HG02623 (cell line): Measurements from ENCODE around the gene ZNF200.
A peak's percentile ranks its signal among the peaks of the same experiment; 100 is the strongest.
"Not testable (repeated sequence)": the region's sequence is repeated elsewhere in the genome, so short reads cannot be mapped to it uniquely, and the experiment has no call there.

Source experiments
- ATAC-seq: cut with Tn5 transposase; IDR thresholded peaks from one replicate; pipeline ENCODE4 v1.9.1; 2021; ENCODE audit warnings: moderate library complexity; ENCODE audit not compliant: unreplicated experiment

Gene ZNF200

GRCh38 chr16:3234857-3235561 lies at the start of gene ZNF200:
ZNF200 (minus strand) TSS chr16:3235158; CDS start chr16:3233755, 1,403 bp downstream.
- peak; percentile 94 for ATAC-seq

DNA sequence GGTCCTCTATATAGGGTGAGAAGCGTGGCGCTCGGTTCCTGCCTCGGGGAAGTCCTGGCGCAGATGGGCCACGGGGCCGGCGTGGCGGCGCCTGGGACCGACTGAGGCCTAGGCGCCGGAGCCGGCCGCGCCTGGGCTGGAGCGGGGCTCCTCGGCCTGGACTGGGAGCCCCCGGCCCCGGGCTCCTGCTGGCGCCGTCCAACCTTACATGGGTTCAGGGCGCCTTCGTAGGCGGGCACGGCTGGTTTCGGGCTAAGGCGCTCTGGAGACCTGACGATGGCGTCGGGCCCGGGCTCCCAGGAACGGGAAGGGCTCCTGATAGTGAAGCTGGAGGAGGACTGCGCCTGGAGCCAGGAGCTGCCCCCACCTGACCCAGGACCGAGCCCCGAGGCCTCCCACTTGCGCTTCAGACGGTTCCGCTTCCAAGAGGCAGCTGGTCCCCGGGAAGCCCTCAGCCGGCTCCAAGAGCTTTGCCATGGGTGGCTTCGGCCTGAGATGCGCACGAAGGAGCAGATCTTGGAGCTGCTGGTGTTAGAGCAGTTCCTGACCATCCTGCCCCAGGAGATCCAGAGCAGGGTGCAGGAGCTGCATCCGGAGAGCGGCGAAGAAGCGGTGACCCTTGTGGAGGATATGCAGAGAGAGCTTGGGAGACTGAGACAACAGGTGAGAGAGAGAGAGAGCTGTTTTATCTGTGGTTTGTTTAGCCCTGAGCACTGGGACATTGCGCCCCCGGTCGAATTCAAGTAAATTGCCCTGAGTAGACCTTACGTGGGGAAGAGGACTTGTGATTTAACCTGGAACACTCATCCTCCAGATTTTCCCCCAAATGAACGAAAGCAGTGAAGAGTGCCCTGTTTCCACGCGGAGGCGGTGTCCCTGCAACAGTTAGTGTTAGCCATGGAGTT lies 48.8 kb upstream of the ZNF200 start:
- ATAC-seq: no peak

DNA sequence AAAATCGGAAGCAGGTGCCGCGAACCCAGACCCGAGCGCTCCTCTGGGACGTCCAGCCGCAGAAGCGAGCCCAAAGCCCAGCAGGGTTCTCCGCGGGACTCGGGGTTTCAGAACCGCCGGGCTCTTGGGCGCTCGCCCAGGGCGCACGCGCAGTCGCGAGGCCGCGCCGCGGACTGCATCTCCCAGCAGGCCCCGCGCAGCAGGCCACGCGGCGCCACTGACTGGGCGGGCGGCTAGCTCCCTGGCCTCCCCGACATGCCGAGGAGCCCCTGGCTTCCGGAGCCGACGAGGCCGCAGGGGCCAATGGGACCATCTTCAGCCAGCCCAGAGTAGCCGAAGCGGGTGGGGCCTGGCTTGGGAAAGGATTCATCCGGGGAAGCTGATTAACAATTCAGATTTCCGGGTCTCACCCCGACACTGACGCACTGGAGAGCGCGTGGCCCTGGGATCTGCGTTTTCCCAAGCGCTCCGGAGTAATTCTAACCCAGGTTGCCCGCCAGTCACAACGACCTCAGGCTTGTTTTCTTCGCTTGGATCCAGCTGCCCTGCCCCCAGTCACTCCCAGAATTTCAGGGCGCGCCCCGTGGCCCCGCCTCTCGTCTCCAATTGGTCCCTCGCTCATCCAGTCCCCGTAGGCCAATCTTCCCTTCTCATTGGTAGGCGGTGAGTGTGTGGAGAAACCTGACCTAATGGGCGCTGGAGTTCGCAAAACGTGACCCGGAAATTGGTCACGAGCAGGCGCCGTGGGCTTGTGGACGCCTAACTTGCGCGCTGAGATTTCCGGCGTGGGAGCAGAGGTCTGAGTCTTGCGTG lies 48.0 kb upstream of the ZNF200 start, which contains the start of gene ZNF263:
ZNF263 (plus strand) TSS at position 762 of the 813 bp plus-strand sequence. CDS start 328 bp downstream, outside the sequence.
- ATAC-seq: peak; percentile 80

GRCh38 chr16:3282103-3282729 lies 47.3 kb upstream of the ZNF200 start:
- peak; percentile 16 for ATAC-seq

DNA sequence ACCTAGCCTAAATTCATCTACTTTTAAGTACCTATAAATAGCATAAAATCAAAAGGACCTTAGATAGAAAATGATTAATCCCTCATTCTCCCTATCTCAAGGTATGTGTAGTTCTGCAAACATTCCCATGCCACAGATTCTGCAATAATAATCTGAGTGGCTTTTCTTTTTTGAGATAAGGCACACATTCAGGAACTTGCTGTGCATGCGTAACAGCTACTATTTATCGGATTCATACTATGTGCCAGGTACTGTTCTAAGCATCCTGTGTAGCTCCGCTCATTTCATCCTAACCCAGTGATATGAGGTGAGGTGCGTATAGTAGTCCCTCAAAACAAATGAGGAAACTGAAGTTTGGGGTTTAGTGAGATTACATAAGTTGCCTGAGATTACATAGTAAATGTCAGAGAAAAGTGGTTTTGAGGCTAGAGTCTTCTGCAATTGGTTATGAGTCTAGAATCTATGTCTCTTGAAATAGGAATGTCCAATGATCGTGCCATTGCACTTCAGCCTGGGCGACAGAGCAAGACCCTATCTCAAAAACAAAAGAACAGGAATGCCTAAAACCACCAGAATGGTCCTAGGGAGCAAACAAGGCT lies 46.4 kb upstream of the ZNF200 start:
- ATAC-seq: no peak

DNA sequence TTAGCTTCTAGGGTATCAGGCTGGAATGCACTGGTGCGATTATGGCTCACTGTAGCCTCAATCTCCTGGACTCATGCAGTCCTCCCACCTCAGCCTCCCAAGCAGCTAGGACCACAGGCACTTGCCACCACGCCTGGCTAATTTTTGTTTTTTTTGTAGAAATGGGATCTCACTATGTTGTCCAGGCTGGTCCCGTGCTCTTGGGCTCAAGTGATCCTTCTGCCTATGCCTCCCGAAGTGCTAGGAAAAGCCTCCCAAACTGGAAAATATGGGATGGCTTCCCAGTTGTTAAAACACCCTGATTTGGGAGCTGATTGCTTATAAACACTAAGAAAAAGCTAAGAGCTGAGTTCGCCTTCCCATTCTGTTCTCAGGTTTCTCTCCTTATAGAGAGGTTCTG lies 41.7 kb upstream of the ZNF200 start:
- no peak for ATAC-seq

- no peak for ATAC-seq
Measured at GRCh38 chr16:3274947-3275346, 40.0 kb upstream of the ZNF200 start.

DNA sequence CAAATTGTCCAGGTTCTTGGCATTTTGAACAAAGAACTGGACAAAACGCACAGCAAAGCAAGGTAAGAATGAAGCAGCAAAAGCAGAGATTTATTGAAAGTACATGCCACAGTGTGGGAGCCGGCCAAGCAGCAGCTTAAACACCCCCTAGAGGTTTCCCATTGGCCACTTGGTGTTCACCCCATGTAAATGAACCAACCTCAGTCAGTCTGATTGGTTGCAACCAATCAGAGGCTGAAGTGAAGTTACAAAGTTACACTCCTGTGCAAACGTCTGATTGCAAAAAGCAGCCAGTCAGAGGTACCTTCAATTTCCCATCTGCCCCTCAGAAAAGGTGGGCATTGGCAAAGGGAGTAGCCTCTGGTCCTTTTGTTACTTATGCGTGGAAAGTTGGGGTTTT lies 39.5 kb upstream of the ZNF200 start:
- no peak for ATAC-seq

GRCh38 chr16:3271281-3271680 lies 36.3 kb upstream of the ZNF200 start:
- ATAC-seq: not testable (repeated sequence)

- not testable (repeated sequence) for ATAC-seq
Measured at GRCh38 chr16:3270718-3271117, 35.8 kb upstream of the ZNF200 start.

DNA sequence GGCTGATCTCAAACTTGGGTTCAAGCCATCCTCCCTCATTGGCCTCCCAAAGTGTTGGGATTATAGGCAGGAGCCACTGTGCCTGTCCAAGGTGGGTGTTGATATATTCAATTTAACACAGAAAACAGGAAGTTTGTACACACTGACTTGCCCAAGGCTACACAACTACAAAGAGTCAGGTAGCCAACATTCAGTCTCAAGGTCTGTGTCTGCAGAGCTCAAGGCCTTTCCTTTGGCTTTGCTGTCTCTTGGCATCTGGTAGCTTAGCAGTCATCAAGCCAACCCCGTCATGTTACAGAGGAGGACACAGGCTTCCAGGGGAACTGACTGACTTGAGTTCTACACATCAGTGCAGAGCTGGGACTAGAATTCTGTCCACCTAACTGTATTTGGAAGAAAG lies 33.3 kb upstream of the ZNF200 start:
- ATAC-seq: no peak

- no peak for ATAC-seq
Measured at GRCh38 chr16:3266873-3267537, 32.0 kb upstream of the ZNF200 start.

DNA sequence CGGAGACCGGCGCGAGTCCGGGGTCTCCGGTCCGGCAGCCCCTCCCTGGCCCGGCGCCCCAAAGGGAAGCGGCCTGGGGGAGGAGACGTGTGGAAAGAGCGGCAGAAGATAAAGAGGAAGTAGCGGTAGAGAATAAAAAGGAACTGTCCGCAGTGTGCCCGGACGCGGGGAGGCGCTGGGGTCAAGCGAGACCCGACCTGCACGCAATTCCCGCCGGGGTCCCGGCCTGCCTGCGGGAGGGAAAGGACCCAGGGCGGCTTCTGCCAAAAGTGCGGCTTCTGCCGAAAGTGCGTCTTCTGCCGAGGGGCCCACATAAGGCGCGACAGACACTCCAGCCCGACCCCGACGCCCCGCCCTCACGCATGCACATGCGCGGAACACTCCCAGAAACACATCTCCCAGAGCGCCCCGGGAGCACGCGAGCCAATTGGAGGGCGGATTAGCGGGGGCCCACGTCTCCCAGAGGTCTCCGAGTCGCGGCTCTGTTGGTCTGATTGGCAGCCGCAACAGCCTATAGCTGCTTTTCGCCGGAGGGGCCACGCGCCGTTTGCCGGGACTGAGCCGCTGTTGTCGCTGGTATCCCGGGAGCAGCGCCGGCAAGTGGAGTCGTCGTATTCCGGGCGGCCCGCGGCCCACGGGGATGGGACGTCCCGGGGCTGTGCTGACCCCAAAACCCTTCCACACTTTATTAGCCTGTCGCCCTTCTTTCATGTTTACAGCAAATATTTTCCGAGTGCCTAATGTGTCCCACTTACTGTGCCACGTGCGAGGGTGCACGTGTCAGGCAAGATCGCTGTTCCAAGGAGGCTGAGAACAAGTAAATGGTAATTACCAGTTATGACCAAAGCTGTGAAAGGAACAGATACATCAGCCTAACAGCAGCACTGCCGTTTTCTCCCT lies 29.4 kb upstream of the ZNF200 start:
- ATAC-seq: peak; percentile 72

DNA sequence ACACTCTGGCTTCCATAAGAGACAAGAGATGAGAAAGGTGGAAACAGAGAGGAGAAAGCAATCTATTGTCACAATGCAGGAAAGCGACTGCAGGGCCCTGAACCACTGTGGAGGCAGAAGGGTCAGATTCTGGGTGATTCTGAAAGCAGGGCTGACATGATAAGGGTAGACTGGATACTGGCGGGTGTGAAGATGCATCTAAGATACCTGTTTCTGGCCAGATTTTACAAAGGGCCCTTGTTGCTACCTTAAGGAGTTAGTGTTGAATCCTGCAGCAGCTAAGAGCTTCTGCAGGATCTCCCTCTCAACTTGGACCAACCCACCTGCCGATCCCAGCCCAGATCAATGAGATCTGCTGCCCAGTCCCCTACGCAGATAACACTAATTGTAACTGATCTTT lies 27.6 kb upstream of the ZNF200 start:
- ATAC-seq: no peak

DNA sequence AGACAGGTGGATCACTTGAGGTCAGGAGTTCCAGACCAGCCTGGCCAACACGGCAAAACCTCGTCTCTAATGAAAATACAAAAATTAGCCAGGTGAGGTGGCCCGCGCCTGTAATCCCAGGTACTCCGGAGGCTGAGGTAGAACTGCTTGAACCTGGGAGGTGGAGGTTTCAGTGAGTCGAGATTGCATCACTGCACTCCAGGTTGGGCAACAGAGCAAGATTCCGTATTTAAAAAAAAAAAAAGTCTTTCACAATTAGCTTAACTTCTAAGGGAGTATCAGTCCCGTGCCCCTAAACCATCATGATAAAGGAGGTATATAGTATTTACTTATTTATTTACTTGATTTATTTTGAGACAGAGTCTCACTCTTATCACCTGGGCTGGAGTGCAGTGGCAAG lies 24.9 kb upstream of the ZNF200 start:
- no peak for ATAC-seq

DNA sequence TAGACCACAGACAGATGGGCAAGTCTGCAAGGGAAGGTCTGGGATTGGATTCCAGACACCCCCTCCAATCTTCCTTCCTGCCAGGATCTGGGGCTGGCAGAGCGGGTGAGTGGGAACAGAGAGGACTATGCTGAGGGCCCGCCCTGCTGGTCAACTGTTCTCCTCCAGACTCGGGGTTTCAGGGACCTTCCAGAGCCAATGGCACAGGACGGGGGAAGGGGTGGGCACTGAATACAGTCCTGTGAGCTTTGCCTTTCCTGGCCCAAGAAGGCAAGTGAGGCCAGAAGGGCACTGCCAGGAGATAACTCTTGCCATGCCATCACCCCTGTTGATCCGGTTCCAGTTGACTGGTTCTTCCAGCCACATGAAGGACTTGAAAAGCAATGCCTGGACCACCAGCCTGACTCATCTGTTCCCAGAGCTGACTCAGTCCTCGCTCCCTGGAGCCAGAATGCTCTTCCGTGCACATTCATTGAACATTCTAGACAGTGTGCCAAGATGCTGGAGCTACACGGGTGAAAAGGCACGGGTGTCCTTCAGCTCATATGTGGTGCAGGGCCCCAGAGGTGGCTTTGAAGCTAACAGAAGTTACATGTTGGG lies 22.0 kb upstream of the ZNF200 start:
- ATAC-seq: no peak

DNA sequence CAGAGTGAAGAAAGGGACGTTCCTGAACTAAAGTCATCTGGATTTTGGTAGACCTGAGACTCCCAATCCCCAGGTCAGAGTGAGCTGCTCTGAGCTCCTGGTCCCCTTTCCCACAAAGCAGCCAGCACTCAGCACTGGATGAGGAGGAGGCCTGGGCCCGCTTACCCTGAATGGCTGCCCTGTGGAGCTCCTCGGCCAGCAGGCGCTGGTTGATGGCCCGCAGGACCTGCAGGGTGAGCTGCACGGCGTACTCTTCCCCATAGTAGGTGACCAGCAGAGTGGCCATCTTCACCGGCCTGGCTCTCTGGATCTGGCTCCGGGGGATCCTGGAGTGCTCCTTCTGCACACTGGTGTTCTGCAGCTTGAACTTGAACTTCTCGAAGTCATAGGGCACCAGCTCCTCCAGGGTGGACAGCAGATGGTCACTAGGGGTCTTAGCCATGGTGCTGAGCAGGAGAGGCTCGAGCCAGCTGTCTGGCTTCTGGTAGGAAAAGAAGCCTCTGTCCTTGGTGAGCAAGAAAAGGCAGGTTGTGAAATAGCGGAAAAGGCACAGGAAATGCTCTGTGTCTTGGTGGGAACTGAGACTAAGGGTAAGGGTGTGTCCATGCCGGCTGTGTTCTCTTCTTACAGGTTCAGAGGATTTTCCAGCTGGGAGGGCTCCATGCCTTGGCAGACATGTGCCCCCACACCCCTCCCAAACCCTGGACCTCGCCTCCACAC lies 21.3 kb upstream of the ZNF200 start, which contains the start of gene MEFV:
MEFV (minus strand) TSS at position 488 of the 720 bp plus-strand sequence; CDS start at position 442, 46 bp downstream.
- ATAC-seq: no peak
